Kidney (tissue), 14 donors: Measurements from ENCODE around the gene PPARA. TPM values are rescaled to one million over a fixed set of nuclear protein-coding genes. Genes with fewer than 3 reads are reported as not detected.

ENCODE experiments used
- DNase-seq, 5 donors: peaks; one replicate each; pipeline ENCODE4 v3.0.0-alpha.2; 2013 to 2020
- FAIRE-seq: peaks from 2 replicates; lab custom pipeline; 2012; peaks lifted over from hg19 to GRCh38; lab: Jason Lieb, UNC
- H3K27ac ChIP-seq, 2 donors: one replicate each; pipeline ENCODE4 v1.7.0; 2013; ENCODE audit warnings: low read depth in 2 of 2, low read length in 2 of 2, inconsistent platforms in 1 of 2
- H3K27me3 ChIP-seq: one replicate; pipeline ENCODE4 v1.7.1; 2013; ENCODE audit warnings: low read length, inconsistent platforms; ENCODE audit not compliant: control insufficient read depth, insufficient read depth
- H3K36me3 ChIP-seq, 3 donors: one replicate each; pipeline versions ENCODE4 v1.7.0 to v1.7.1; 2013; ENCODE audit warnings: low read length in 3 of 3, control low read depth in 1 of 3, inconsistent platforms in 1 of 3; ENCODE audit not compliant: insufficient read depth in 3 of 3, control insufficient read depth in 2 of 3
- H3K4me1 ChIP-seq, 3 donors: one replicate each; pipeline versions ENCODE4 v1.7.0 to v1.7.1; 2013; ENCODE audit warnings: low read length in 3 of 3, inconsistent platforms in 1 of 3, low read depth in 1 of 3; ENCODE audit not compliant: control insufficient read depth in 2 of 3, insufficient read depth in 2 of 3
- H3K4me3 ChIP-seq, 3 donors: one replicate each; pipeline versions ENCODE4 v1.7.0 to v1.8.1; 2013; ENCODE audit warnings: low read length in 3 of 3, control low read depth in 1 of 3, inconsistent platforms in 1 of 3
- H3K9ac ChIP-seq, 3 donors: one replicate each; pipeline versions ENCODE4 v1.7.0 to v1.7.1; 2013; ENCODE audit warnings: low read length in 3 of 3, control low read depth in 1 of 3, inconsistent platforms in 1 of 3
- H3K9me3 ChIP-seq, 3 donors: one replicate each; pipeline versions ENCODE4 v1.7.0 to v1.7.1; 2013; ENCODE audit warnings: low read length in 3 of 3, control low read depth in 1 of 3, inconsistent platforms in 1 of 3; ENCODE audit not compliant: control insufficient read depth in 2 of 3, insufficient read depth in 1 of 3
- CTCF ChIP-seq: IDR thresholded peaks from 3 replicates; pipeline ENCODE4 v1.5.1; 2012; ENCODE audit warnings: mild to moderate bottlenecking, moderate library complexity, borderline replicate concordance; ENCODE audit not compliant: insufficient read depth; ENCODE audit errors: extremely low read depth
- intact Hi-C: fragments of 100-400 bp; cut with DNase I; formaldehyde crosslinking; loops from one replicate; pipeline ENCODE4 v1.11.1; 2022
- polyA plus RNA-seq: library from polyadenylated mRNA; stranded (reverse); fragments of 350-450 nt; fragmentation: Illumina TruSeq; extraction: RNeasy Lipid Tissue Mini Kit (QIAGEN cat#74804); gene quantifications from one replicate; pipeline ENCODE4 v1.2.3, GENCODE V29; 2014; ENCODE audit warnings: low read depth, low replicate concordance; ENCODE audit not compliant: insufficient read depth
- total RNA-seq: library from RNA; stranded (reverse); fragmentation: NEBNext Ultra II Directional; extraction: Animal tissue kit (Norgen Biotek cat#: 25700); gene quantifications from one replicate; pipeline ENCODE4 v1.2.1, GENCODE V29; 2021
- donor health status: control.
- donor health status: control.
- donor health status: control.
- donor health status: control.
- donor health status: control.
- donor health status: DM: yes; HTN: yes; CAD: no.
- donor health status: Normal renal cell carcinoma (clear cell type).

The PPARA gene
- total and polyA plus RNA-seq, 2 donors from 2014 or later = 15.8 to 36.8 TPM

- TF ChIP-seq CTCF = peak; percentile 83
- H3K9me3 ChIP-seq = no peaks in the 10 kb centered on the region
- H3K9ac ChIP-seq = peak overlapping the region in 1 of 3 donors; percentile 35
- peaks cover 0 to 33% (median 9%) of the 10 kb centered on the region in 3 donors for H3K4me1 ChIP-seq
- peaks cover 0 to 13% (median 7%) of the 10 kb centered on the region in 3 donors for H3K36me3 ChIP-seq
- FAIRE-seq (no peak), DNase-seq (peak; percentile 94 to 98 (median 96))
- no peaks in the 10 kb centered on the region for H3K27me3 ChIP-seq
- H3K4me3 ChIP-seq = no peak overlapping the region
- peak overlapping the region; percentile 56 to 63 for H3K27ac ChIP-seq
- intact Hi-C loops = no loop called here
These were observed 33.8 kb upstream of the PPARA start for GRCh38 chr22:46116491-46116958.

DNA sequence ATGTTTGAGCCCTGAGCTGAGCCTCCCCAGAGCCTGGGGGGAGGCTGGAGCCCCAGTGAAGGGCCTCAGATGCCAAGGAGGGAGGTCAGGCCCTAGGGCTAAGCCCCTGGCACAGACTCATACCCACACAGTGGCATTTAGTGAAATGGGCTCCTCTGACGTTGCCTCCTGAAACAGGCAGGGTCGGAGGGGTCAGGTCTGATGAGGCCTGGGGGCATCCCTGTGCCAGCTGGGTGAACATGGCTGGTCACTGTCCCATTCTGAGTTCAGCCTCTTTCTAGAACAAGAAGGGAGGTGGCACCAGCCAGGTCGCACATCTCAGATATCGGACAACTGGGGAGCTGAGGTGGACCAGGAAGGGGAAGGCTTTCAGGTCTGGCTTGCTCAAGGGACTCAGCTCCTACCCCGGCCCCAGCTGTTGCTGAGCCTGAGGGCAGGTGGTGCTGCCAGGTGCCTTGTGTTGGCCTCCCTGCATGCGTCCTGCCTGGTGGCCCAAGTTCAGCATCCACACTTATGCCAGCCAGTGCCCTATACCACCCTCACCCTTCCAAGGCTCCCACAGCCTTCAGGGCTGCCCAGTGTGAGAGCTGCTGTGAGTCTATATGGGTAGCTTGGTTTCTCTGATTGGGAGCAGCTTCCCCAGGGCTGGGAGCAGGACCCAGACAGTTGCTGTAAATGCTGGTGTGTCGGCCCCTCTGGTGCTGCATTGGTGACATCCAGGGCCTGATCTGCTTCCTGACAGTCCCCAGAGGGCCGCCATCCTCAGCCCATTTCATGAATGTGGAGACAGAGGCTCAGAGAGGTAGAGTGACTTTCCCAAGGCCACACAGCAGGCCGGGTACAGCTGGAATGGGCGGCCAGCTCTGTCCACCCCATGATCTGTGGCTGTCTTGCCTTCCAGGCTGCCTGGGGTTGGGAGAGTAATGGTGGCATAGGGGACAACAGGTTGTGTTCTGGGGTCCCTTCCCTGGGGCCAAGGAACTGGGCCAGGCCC is 32.8 kb upstream of the PPARA start:
- Histone ChIP-seq H3K9ac (no peak overlapping the region), H3K9me3 (no peaks in the 10 kb centered on the region), H3K4me1 (peaks cover 0 to 28% (median 9%) of the 10 kb centered on the region in 3 donors), H3K36me3 (peaks cover 0 to 10% (median 5%) of the 10 kb centered on the region in 3 donors), H3K4me3 (no peak overlapping the region), H3K27me3 (no peaks in the 10 kb centered on the region), H3K27ac (no peak overlapping the region)
- no peak for FAIRE-seq
- DNase-seq = no peak
- no peak for TF ChIP-seq CTCF
- intact Hi-C loops = no loop called here

GRCh38 chr22:46119093-46119728 is 31.1 kb upstream of the PPARA start:
- TF ChIP-seq CTCF = no peak
- Histone ChIP-seq H3K36me3 (no peaks in the 10 kb centered on the region), H3K27me3 (no peaks in the 10 kb centered on the region), H3K27ac (no peak overlapping the region), H3K9ac (no peak overlapping the region), H3K4me1 (peaks cover 0 to 21% (median 9%) of the 10 kb centered on the region in 3 donors), H3K4me3 (no peak overlapping the region), H3K9me3 (no peaks in the 10 kb centered on the region)
- no peak for DNase-seq
- no peak for FAIRE-seq
- intact Hi-C loops = no loop called here
